Keratinocyte (primary cell): ENCODE data around the gene MAP1S.

Experiments
- CTCF ChIP-seq, 3 experiments: IDR thresholded peaks in 1 of 3; conservative IDR thresholded peaks in 1 of 3; optimal IDR thresholded peaks in 1 of 3; 2 replicates in 2 of 3; 3 replicates in 1 of 3; pipeline versions ENCODE3 to v1.5.1; 2011; ENCODE audit warnings: low read length in 3 of 3, mild to moderate bottlenecking in 3 of 3, moderate library complexity in 2 of 3, control low read depth in 1 of 3, inconsistent platforms in 1 of 3; ENCODE audit not compliant: insufficient read depth in 2 of 3; ENCODE audit errors: extremely low read depth in 1 of 3
- EZH2 ChIP-seq: IDR thresholded peaks from one replicate; pipeline ENCODE4 v1.6.1; 2012; ENCODE audit warnings: inconsistent platforms, mild to moderate bottlenecking, low read length, moderate library complexity

- TF ChIP-seq EZH2 (no peak), CTCF (optimal IDR thresholded peaks at IDR 0.05 in 1 of 3, IDR thresholded peaks at IDR 0.05 in 1 of 3, conservative IDR thresholded peaks at IDR 0.05 in 1 of 3; ENCODE audit: extremely low read depth in 1 of 3, insufficient read depth in 2 of 3, low read length in 3 of 3) (no peak)
These were observed 45.1 kb upstream of the MAP1S start for GRCh38 chr19:17673937-17674799.
